GM19468 (cell line): ENCODE results near the gene CEP89.
"Not testable (repeated sequence)": the region's sequence is repeated elsewhere in the genome, so short reads cannot be mapped to it uniquely, and the experiment has no call there.

ENCODE experiments used
- ATAC-seq: cut with Tn5 transposase; IDR thresholded peaks from one replicate; pipeline ENCODE4 v1.9.1; 2021; ENCODE audit warnings: mild to moderate bottlenecking, moderate library complexity, moderate number of reproducible peaks; ENCODE audit not compliant: unreplicated experiment; ENCODE audit errors: extremely low read depth

The CEP89 gene

GRCh38 chr19:32857584-32857983 lies 114.2 kb downstream of the CEP89 start:
- no peak for ATAC-seq

DNA sequence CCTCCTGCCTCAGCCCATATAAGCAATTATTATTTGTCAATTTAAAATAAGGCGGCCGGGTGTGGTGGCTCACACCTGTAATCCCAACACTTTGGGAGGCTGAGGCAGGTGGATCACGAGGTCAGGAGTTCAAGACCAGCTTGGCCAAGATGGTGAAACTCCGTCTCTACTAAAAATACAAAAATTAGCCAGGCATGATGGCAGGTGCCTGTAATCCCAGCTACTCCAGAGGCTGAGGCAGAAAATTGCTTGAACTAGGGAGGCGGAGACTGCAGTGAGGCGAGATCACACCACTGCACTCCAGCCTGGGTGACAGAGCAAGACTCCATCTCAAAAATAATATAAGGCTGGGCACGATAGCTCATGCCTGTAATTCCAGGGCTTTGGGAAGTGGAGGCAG lies 114.9 kb downstream of the CEP89 start:
- not testable (repeated sequence) for ATAC-seq

DNA sequence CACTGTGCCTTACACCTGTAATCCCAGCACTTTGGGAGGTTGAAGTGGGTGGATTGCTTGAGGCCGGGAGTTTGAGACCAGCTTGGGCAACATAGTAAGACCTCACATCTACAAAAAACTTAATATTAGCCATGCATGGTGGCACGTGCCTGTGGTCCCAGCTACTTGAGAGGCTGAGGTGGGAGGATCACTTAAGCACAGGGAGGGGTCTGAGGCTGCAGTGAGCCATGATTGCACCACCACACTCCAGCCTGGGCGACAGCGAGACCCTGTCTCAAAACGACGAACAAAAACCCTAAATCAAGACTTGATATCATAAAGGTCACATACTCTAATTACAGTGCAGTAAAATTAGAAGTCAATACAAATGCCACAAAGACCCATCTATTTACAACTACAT lies 119.5 kb downstream of the CEP89 start:
- no peak for ATAC-seq

GRCh38 chr19:32848035-32848434 lies 123.7 kb downstream of the CEP89 start:
- not testable (repeated sequence) for ATAC-seq

- ATAC-seq, result no peak
Measured at GRCh38 chr19:32843716-32844245, 128.0 kb downstream of the CEP89 start.

GRCh38 chr19:32842061-32842460 lies 129.7 kb downstream of the CEP89 start:
- no peak for ATAC-seq

- ATAC-seq, result no peak
Measured at GRCh38 chr19:32837531-32837930, 134.2 kb downstream of the CEP89 start.

DNA sequence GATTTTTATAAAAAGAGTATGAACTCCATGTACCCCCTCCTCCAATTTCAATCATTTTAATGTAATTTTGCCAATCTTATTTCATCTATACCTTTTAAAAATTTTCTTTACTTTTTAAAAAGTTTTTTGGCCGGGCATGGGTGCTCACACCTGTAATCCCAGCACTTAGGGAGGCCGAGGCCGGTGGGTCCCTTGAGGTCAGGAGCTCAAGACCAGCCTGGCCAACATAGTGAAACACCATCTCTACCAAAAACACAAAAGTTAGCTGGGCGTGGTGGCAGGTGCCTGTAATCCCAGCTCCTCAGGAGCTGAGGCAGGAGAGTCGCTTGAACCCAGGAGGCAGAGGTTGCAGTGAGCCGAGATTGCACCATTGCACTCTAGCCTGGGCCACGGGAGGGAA lies 138.4 kb downstream of the CEP89 start:
- ATAC-seq, result not testable (repeated sequence)

GRCh38 chr19:32832825-32833224 lies 138.9 kb downstream of the CEP89 start:
- not testable (repeated sequence) for ATAC-seq

- not testable (repeated sequence) for ATAC-seq
Measured at GRCh38 chr19:32832094-32832493, 139.7 kb downstream of the CEP89 start.

DNA sequence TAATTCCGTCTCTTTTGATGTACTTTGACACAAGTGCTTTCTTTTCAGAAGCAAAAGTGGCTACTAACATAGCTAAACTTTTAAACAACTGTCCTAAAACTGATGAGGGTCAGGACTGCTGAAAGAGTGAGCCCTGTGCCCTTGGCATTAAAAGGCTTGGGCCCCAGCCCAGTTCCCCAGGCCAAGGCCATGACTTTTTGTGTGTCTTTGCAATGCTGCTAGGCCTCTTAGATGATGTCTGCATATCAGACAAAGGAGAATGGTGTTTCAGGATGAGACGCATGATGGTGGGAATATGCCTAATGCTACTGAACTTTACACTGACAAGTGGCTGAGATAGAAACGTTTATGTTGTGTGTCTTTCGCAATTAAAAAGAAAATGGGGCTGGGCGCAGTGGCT lies 140.1 kb downstream of the CEP89 start:
- ATAC-seq, result no peak

GRCh38 chr19:32830231-32831014 lies 141.3 kb downstream of the CEP89 start:
- ATAC-seq, result no peak

GRCh38 chr19:32829345-32829896 lies 142.3 kb downstream of the CEP89 start:
- no peak for ATAC-seq

DNA sequence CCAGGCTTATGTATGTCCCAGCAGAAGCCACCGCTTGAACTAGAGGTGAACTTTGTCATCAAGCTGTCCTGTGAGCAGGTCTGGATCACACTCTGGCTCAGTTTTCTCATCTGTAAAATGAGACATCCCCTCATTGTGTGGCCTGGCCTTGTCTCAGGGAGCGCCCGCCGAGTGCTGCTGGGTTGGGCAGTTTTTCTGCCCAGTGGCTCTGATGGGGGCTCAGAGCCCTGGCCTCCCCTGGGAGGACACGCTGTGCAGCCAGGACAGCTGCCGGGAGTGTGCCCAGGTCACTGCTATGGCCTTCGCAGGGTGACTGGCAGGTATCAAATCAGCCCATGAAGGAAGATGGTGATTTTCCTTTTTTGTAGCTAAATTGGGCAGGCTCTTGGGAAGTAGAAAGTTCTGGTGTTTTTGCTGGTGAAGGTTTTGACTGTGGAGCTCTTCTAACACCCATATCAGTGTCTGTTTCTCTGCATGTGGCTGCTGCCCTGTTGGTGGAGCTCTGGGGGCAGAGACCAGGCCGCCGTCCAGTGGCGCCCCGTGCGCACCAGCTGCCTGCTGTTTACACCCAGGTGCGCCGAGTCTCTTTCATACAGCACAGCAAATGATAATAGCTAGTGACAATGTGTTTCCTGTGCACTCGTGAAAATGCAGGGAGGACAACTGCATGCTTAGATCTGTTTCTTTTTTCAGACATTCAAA lies 143.0 kb downstream of the CEP89 start:
- ATAC-seq, result no peak

GRCh38 chr19:32828139-32828538 lies 143.6 kb downstream of the CEP89 start:
- ATAC-seq, result no peak
